ENCODE measurements around the gene MEX3B.
A peak's percentile ranks its signal among the peaks of the same experiment; 100 is the strongest.
"Not testable (repeated sequence)": the region's sequence is repeated elsewhere in the genome, so short reads cannot be mapped to it uniquely, and the experiment has no call there.

Gene MEX3B

GRCh38 chr15:82040862-82041261, 5.0 kb downstream of the MEX3B start:
- no peak for TF ChIP-seq Cebpa-rat (IDR thresholded peaks at IDR 0.05)
- Histone ChIP-seq H3K4me1 (peaks cover 42% of the 10 kb centered on the region), H3K9me3 (no peaks in the 10 kb centered on the region), H3K27me3 (no peaks in the 10 kb centered on the region), H3K27ac (no peak overlapping the region), H3K9ac (no peak overlapping the region), H3K4me2 (peak overlapping the region; percentile 25), H4K20me1 (peaks cover 59% of the 10 kb centered on the region), H3K4me3 (no peak overlapping the region), H3K36me3 (peaks cover 34% of the 10 kb centered on the region)

- Histone ChIP-seq H3K4me3 (no peak overlapping the region), H3K9ac (no peak overlapping the region), H3K27ac (no peak overlapping the region), H3K4me2 (no peak overlapping the region), H3K4me1 (peaks cover 42% of the 10 kb centered on the region), H3K9me3 (no peaks in the 10 kb centered on the region), H3K27me3 (no peaks in the 10 kb centered on the region), H3K36me3 (peaks cover 35% of the 10 kb centered on the region), H4K20me1 (peaks cover 59% of the 10 kb centered on the region)
- TF ChIP-seq Cebpa-rat (IDR thresholded peaks at IDR 0.05): no peak
Measured at GRCh38 chr15:82040390-82040789, 5.4 kb downstream of the MEX3B start.

- Histone ChIP-seq H3K4me1 (peaks cover 42% of the 10 kb centered on the region), H3K9me3 (no peaks in the 10 kb centered on the region), H3K27ac (no peak overlapping the region), H3K4me2 (no peak overlapping the region), H3K9ac (no peak overlapping the region), H3K36me3 (peaks cover 35% of the 10 kb centered on the region), H3K4me3 (no peak overlapping the region), H3K27me3 (no peaks in the 10 kb centered on the region), H4K20me1 (peaks cover 58% of the 10 kb centered on the region)
- TF ChIP-seq Cebpa-rat (IDR thresholded peaks at IDR 0.05): no peak
Measured at GRCh38 chr15:82039871-82040270, 5.9 kb downstream of the MEX3B start.

GRCh38 chr15:82036461-82036860, 9.4 kb downstream of the MEX3B start:
- Histone ChIP-seq H3K4me1 (peaks cover 36% of the 10 kb centered on the region), H3K4me3 (no peak overlapping the region), H3K36me3 (peaks cover 16% of the 10 kb centered on the region; the same call in 1 of the 2 replicates), H3K27ac (no peak overlapping the region), H3K4me2 (no peak overlapping the region), H4K20me1 (peaks cover 36% of the 10 kb centered on the region), H3K9ac (no peak overlapping the region), H3K9me3 (no peaks in the 10 kb centered on the region), H3K27me3 (no peaks in the 10 kb centered on the region)
- TF ChIP-seq Cebpa-rat (IDR thresholded peaks at IDR 0.05): no peak

- Histone ChIP-seq H3K4me3 (no peak overlapping the region), H3K4me2 (peak overlapping the region; percentile 49), H3K36me3 (peaks cover 10% of the 10 kb centered on the region; the same call in 1 of the 2 replicates), H3K27me3 (no peaks in the 10 kb centered on the region), H3K9me3 (no peaks in the 10 kb centered on the region), H3K4me1 (peaks cover 27% of the 10 kb centered on the region), H3K27ac (no peak overlapping the region), H3K9ac (no peak overlapping the region; the same call in 1 of the 2 replicates), H4K20me1 (peaks cover 15% of the 10 kb centered on the region)
- TF ChIP-seq Cebpa-rat (IDR thresholded peaks at IDR 0.05): no peak
Measured at GRCh38 chr15:82031871-82032270, 13.9 kb downstream of the MEX3B start.

GRCh38 chr15:82030176-82030575, 15.6 kb downstream of the MEX3B start:
- no peak overlapping the region for H3K4me2 ChIP-seq
- no peak for TF ChIP-seq Cebpa-rat (IDR thresholded peaks at IDR 0.05)
- no peaks in the 10 kb centered on the region for H3K27me3 ChIP-seq
- no peaks in the 10 kb centered on the region for H3K9me3 ChIP-seq
- H3K9ac ChIP-seq: no peak overlapping the region
- peaks cover 15% of the 10 kb centered on the region for H4K20me1 ChIP-seq
- no peaks in the 10 kb centered on the region for H3K36me3 ChIP-seq
- no peak overlapping the region for H3K27ac ChIP-seq
- no peak overlapping the region for H3K4me3 ChIP-seq
- H3K4me1 ChIP-seq: peaks cover 27% of the 10 kb centered on the region

- not testable (repeated sequence) for H3K4me2 ChIP-seq, H3K36me3 ChIP-seq, H3K27ac ChIP-seq, H3K27me3 ChIP-seq, H3K9me3 ChIP-seq, H3K4me3 ChIP-seq, H3K9ac ChIP-seq
- H4K20me1 ChIP-seq: peaks cover 15% of the 10 kb centered on the region
- peaks cover 22% of the 10 kb centered on the region for H3K4me1 ChIP-seq
Measured at GRCh38 chr15:82028163-82028562, 17.7 kb downstream of the MEX3B start.

GRCh38 chr15:82021992-82022391, 23.8 kb downstream of the MEX3B start:
- Histone ChIP-seq H3K36me3 (no peaks in the 10 kb centered on the region), H3K4me1 (peaks cover 22% of the 10 kb centered on the region), H3K4me3 (no peak overlapping the region), H3K27ac (no peak overlapping the region), H3K27me3 (no peaks in the 10 kb centered on the region), H3K4me2 (peak overlapping the region; percentile 1; the same call in 1 of the 2 replicates), H3K9ac (no peak overlapping the region), H3K9me3 (no peaks in the 10 kb centered on the region), H4K20me1 (no peaks in the 10 kb centered on the region)
- no peak for TF ChIP-seq Cebpa-rat (IDR thresholded peaks at IDR 0.05)

- Histone ChIP-seq H3K36me3 (no peaks in the 10 kb centered on the region), H3K4me3 (no peak overlapping the region), H3K4me1 (peaks cover 22% of the 10 kb centered on the region), H3K4me2 (no peak overlapping the region), H3K27me3 (no peaks in the 10 kb centered on the region), H3K9ac (no peak overlapping the region), H4K20me1 (no peaks in the 10 kb centered on the region), H3K27ac (no peak overlapping the region), H3K9me3 (no peaks in the 10 kb centered on the region)
- no peak for TF ChIP-seq Cebpa-rat (IDR thresholded peaks at IDR 0.05)
Measured at GRCh38 chr15:82020625-82021394, 25.0 kb downstream of the MEX3B start.

- Histone ChIP-seq H3K9ac (0 out of 2 replicates have a peak overlapping the region, but pooled peaks have one; percentile 32), H3K36me3 (no peaks in the 10 kb centered on the region), H3K27ac (no peak overlapping the region)
Measured at GRCh38 chr15:82018201-82018600, 27.6 kb downstream of the MEX3B start.

More at GRCh38 chr15:82018201-82018600, 27.6 kb downstream of the MEX3B start:
- Histone ChIP-seq H4K20me1 (no peaks in the 10 kb centered on the region), H3K4me3 (no peak overlapping the region), H3K27me3 (no peaks in the 10 kb centered on the region), H3K4me1 (peaks cover 22% of the 10 kb centered on the region), H3K9me3 (no peaks in the 10 kb centered on the region), H3K4me2 (peak overlapping the region; percentile 75)
- peak; percentile 77 for TF ChIP-seq Cebpa-rat (IDR thresholded peaks at IDR 0.05)
